NCI-H1105 treated with DMSO at 0.1 percent for 48 hours (cell line): ENCODE measurements around the gene TNFRSF6B.
A peak's percentile ranks its signal among the peaks of the same experiment; 100 is the strongest.
"Not testable (repeated sequence)": the region's sequence is repeated elsewhere in the genome, so short reads cannot be mapped to it uniquely, and the experiment has no call there.

Experiments used
- DNase-seq: peaks from one replicate; lab custom pipeline; 2025; lab: John Stamatoyannopoulos, UW

The TNFRSF6B gene, protein sequence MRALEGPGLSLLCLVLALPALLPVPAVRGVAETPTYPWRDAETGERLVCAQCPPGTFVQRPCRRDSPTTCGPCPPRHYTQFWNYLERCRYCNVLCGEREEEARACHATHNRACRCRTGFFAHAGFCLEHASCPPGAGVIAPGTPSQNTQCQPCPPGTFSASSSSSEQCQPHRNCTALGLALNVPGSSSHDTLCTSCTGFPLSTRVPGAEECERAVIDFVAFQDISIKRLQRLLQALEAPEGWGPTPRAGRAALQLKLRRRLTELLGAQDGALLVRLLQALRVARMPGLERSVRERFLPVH

DNA sequence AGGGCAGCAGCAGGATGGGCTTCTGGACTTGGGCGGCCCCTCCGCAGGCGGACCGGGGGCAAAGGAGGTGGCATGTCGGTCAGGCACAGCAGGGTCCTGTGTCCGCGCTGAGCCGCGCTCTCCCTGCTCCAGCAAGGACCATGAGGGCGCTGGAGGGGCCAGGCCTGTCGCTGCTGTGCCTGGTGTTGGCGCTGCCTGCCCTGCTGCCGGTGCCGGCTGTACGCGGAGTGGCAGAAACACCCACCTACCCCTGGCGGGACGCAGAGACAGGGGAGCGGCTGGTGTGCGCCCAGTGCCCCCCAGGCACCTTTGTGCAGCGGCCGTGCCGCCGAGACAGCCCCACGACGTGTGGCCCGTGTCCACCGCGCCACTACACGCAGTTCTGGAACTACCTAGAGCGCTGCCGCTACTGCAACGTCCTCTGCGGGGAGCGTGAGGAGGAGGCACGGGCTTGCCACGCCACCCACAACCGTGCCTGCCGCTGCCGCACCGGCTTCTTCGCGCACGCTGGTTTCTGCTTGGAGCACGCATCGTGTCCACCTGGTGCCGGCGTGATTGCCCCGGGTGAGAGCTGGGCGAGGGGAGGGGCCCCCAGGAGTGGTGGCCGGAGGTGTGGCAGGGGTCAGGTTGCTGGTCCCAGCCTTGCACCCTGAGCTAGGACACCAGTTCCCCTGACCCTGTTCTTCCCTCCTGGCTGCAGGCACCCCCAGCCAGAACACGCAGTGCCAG is at the start of gene TNFRSF6B:
Gene TNFRSF6B (plus strand): TSS at position 25 of the 729 bp plus-strand sequence. CDS start 116 bp downstream, at position 141.
- DNase-seq: no peak

DNA sequence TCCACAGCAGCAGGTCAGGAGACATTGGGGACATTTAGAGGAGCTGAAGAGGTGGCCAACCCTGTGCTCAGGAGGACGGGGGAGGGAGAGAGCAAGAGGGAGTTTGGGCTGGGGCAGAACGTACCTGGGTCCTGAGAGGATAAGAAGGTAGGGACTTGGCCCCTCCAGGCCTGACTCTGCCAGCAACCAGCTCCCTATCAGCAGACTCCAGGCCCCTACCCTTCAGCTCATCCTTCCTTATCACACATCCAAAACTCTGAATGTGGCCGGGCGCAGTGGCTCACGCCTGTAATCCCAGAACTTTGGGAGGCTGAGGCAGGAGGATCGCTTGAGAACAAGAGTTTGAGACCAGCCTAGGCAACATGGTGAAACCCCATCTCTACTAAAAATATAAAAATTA is 48.3 kb upstream of the TNFRSF6B start:
- no peak for DNase-seq

GRCh38 chr20:63648895-63649589 is 47.4 kb upstream of the TNFRSF6B start:
- no peak for DNase-seq

GRCh38 chr20:63650486-63650885 is 46.0 kb upstream of the TNFRSF6B start:
- DNase-seq: not testable (repeated sequence)

GRCh38 chr20:63651942-63652191 is 44.6 kb upstream of the TNFRSF6B start:
- DNase-seq: peak; percentile 17

- DNase-seq: peak; percentile 30
These were observed 44.1 kb upstream of the TNFRSF6B start for GRCh38 chr20:63652192-63652980.

DNA sequence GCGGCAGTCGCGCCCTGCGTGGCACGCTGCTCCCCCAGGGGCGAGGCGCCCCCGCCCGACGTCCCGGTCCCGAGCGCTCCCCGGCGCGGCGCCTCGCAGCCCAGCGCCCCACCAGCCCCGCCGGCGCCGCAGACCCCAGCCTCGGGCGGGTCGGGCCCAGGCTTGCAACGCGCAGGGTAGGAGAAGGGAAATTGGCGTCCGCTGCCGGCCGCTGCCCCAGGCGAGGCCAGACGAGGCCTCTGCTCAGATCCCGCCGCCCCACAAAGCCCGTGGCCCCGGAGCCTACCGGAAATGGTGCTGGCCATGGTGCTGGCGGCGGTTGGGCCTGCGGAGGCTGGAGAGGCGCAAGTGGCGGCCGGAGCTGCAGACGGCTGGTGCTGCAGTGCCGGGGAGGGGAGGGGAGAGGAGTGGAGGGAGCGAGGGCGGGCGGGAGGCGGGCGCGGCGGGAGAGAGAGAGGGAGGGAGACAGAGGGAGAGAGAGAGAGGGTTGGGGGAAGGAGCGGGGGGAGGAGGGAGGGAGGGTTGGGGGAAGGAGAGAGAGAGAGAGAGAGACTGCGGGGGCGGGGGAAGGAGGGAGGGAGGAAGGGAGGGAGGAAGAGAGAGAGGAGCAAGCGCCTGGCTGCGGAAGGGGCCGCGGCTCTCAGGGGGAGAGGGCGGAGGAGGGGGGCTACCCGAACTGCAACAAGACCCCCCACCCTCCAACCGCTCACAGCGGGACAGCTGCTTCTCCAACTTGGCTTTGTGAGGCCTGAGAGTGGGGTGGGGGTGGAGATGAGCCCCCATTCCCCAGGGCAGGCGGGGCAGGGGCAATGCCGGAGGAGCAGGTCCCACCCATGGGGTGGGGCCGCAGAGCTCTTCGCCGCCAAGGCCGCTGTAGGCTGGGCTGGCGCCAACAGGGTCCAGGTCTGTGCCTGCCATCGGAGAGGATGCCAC is 43.1 kb upstream of the TNFRSF6B start, which contains the start of gene STMN3:
Gene STMN3 (minus strand): TSS at position 384 of the 933 bp plus-strand sequence. CDS start 79 bp downstream, at position 305.
- peak; percentile 93 for DNase-seq

DNA sequence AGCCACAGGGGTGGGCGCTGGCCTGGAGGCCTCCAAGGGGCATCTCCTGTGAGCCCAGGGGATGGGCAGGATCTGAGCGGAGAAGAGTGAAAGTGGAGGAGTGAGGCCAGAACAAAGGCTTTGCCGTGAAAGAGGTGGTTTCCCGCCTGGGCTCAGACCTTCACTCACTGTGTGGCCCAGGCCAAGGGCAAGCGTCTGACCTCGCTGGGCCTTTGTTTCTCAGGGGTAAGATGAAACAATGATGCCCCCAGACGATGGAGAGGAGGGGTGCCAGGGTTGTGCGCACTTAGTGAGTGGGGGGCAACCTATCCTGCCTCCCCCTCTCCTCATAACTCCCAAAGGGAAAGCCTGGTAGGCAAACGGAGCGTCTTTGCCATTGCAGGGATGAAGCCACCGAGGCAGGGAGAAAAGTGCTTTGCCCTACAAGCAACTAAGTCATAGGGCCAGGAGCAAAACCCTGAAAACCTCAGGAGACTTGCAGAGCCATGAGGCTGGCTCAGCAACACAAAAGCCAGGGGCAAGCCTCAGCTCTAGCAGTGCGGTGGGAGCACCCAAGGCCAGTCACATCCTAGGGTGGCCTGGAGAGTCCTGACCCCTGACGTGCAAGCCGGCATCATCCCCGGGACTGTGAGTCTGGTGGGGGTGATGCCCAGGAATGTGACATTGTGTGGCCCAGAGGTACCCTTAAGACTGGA is 42.3 kb upstream of the TNFRSF6B start:
- DNase-seq: no peak

DNA sequence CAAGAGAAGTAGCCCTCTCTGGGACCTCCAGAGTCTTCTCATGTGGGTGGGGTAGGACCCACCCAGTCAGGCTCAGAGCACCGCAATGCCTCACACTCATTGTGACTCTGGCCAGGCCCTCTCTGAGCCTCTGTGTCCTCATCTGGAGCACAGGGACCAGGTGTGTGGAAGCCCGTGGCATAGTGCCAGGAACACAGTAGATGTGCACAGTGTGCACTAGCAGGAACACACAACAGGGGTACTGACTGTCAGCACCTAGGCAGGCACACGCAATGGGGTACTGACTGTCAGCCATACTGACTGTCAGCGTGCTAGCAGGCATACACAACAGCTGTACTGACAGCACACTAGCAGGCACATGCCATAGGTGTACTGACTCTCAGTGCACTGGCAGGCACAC is 41.2 kb upstream of the TNFRSF6B start:
- no peak for DNase-seq

DNA sequence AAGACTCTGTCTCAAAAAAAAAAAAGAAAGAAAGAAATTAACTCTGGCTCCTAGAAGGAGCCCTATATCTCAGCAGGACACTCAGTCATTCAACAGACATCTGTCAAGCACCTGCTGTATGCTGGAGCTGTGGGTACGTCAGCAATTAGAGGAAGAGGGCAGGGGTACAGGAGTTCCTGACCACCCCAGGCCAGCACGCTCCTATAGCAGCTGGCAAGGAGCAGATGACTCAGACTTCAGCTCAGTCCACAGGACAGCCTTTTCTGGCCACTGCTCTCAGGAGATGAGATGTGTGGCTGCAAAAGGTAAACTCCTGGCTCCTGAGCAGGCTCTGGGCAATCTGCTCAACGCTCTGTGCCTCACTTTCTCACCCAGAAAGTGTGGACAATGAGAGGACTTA is 40.0 kb upstream of the TNFRSF6B start:
- no peak for DNase-seq

- DNase-seq: no peak
These were observed 39.1 kb upstream of the TNFRSF6B start for GRCh38 chr20:63657260-63657936.

DNA sequence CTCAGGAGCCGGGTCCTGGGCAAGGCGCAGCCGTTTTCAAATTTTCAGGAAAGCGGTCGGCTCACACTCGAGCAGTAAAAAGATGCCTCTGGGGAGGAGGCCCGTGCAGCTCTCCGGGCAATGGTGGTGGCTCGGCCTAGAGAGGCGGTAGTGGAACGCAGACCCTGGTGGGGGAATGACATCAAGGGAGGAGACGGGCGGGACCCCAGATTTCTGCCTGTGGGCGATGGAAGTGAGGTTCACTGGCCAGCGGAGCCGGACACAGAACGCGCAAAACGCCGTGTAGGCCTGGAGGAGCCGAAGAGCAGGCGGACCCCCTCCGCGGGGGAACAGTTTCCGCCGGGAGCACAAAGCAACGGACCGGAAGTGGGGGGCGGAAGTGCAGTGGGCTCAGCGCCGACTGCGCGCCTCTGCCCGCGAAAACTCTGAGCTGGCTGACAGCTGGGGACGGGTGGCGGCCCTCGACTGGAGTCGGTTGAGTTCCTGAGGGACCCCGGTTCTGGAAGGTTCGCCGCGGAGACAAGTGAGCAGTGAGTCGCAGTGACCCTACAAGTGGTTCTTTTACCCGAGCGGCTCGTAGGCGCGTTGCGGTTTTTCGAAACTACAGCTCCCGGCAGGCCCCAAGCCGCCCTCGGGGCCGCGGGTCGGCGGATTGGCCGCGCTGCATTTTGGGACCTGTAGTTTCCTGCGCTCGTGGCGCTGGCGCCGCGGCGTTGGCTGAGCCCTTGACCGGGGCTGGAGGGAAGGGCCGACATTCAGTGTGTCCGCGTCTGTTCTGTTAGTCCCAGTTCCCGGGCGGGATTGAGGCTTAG is 38.3 kb upstream of the TNFRSF6B start, which contains the start of gene RTEL1:
Gene RTEL1 (plus strand): TSS at position 376 of the 812 bp plus-strand sequence. CDS start 1,091 bp downstream, outside the sequence.
- peak; percentile 84 for DNase-seq

GRCh38 chr20:63658749-63659187 is 37.7 kb upstream of the TNFRSF6B start:
- DNase-seq: no peak

DNA sequence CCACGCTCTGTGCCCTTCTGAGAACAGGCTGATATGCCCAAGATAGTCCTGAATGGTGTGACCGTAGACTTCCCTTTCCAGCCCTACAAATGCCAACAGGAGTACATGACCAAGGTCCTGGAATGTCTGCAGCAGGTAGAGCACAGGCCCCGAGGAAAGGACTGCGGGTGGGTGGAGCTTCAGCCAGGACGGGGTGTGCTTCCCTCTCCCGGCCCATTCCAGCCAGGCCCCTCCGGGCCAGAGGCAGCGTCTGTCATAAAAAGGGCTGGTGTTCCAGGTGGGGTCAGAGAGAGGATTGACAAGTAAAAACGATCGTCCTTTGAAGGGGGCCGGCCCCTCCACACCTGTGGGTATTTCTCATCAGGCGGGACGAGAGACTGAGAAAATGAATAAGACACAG is 37.1 kb upstream of the TNFRSF6B start:
- DNase-seq: no peak

GRCh38 chr20:63660174-63660573 is 36.3 kb upstream of the TNFRSF6B start:
- DNase-seq: not testable (repeated sequence)

DNA sequence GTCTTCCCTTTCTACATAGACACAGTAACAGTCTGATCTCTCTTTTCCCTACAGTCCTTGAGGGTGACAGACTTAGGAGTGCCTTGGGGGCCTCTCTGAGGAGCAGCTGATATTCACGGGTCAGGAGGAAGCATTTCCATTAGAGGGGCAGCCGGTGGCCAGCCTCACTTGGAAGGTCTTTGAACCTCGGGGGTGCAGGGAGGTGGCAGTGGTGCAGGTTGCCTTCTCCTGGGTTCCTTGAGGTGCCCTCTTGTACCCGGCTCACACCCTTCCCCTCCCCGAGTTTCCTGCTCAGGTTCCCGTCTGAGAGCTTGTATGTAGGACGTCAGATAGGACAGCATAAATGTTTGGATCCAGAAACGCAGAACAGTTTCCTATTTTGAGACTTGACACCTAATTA is 35.8 kb upstream of the TNFRSF6B start:
- DNase-seq: no peak

- DNase-seq: no peak
These were observed 35.3 kb upstream of the TNFRSF6B start for GRCh38 chr20:63661108-63661507.

DNA sequence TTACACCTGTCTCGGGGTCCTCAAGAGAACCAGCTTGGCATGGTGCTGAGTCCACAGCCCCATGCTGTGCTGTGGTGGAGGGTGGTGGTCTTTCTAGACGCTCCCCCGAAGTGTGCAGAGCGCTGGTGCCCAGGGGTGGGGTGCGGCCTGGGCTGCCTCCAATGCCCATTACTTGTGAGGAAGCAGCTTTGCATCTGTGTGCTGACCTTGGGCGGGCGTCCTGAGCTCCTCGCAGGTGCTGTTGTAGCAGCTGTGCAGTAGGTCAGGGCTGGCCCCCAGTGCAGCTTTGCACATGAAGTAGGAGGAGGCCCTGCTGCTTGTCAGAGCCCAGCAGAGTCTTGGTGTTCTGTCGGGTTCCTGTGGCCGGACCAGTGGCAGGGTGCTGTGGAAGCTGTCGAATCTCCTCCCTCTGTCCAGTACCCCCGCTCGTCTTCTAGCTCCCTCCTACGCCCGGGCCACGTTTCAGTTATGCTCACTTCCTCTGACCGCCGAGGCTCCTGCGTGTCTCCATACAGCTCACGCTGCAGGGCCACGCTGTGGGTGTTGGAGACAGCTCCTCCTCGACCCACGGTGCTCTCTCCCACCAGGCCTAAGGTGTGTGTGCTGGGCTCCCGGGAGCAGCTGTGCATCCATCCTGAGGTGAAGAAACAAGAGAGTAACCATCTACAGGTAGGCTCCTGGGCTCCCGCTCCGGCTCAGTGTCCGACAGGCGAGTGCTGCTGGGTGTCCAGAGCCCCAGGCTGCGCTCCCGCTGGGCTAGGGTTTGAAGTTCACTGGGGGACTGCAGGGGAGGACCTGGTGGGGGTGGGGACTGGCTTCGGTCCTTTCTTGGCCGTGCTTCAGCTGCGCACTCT is 34.3 kb upstream of the TNFRSF6B start:
- DNase-seq: no peak
